K562 (cell line): ENCODE data around the gene BAIAP2L2. TPM values are rescaled to one million over a fixed set of nuclear protein-coding genes. Genes with fewer than 3 reads are reported as not detected.

ENCODE experiments used
- ATAC-seq: fragments of 200-7000 bp; cut with Tn5 transposase; 3 replicates; pipeline ENCODE4 v1.9.1; 2020; ENCODE audit warnings: moderate library complexity
- BruUV-seq: library from RNA; stranded (reverse); fragments of 400-500 nt; replicated peaks from 2 replicates; lab custom pipeline; 2021; lab: Mats Ljungman, UMichigan
- CTCF ChIA-PET: fragments of 300-600 bp; formaldehyde crosslinking; extraction: SDS; loops from one replicate; lab custom pipeline; 2021; ENCODE audit warnings: low intra/inter-chr PET ratio; lab: Yijun Ruan, JAX
- POLR2A ChIA-PET: fragments of 300-600, 350-650 bp; sonication (Branson Sonifier 250); formaldehyde crosslinking; extraction: SDS; loops from one replicate; lab custom pipeline; 2021; ENCODE audit warnings: antibody characterized with exemption, inconsistent platforms; lab: Yijun Ruan, JAX
- DNase-seq, 4 experiments: peaks; one replicate each; pipeline versions ENCODE4 v3.0.0 to v3.0.0-alpha.2; 2011 to 2018; ENCODE audit warnings: low spot score in 3 of 4, mixed read lengths in 3 of 4; ENCODE audit errors: extremely low read depth in 1 of 4
- FAIRE-seq: peaks from 2 replicates; lab custom pipeline; 2011; peaks lifted over from hg19 to GRCh38; lab: Jason Lieb, UNC
- H2AFZ ChIP-seq: 2 replicates; pipeline ENCODE4 v1.6.0; 2011; ENCODE audit warnings: low read depth, low read length, control low read depth, inconsistent platforms
- H3K27ac ChIP-seq: fragments of 200-600 bp; 3 replicates; pipeline ENCODE4 v1.8.0; 2011; ENCODE audit warnings: low read depth, mild to moderate bottlenecking, control low read depth, inconsistent platforms, low read length, moderate library complexity, mixed read lengths; ENCODE audit errors: extremely low read depth
- H3K27me3 ChIP-seq, 2 experiments: fragments of 300-600 bp in 1 of 2; 2 replicates in 1 of 2; 3 replicates in 1 of 2; pipeline versions ENCODE4 v1.6.0 to v1.8.0; 2011; ENCODE audit warnings: inconsistent platforms in 2 of 2, low read length in 2 of 2, mild to moderate bottlenecking in 1 of 2, mixed read lengths in 1 of 2, moderate library complexity in 1 of 2; ENCODE audit not compliant: control insufficient read depth in 2 of 2, insufficient read depth in 2 of 2
- H3K36me3 ChIP-seq: fragments of 300-600 bp; 3 replicates; pipeline ENCODE4 v1.8.0; 2011; ENCODE audit warnings: mild to moderate bottlenecking, low read length, inconsistent platforms; ENCODE audit not compliant: control insufficient read depth, insufficient read depth
- H3K4me1 ChIP-seq, 2 experiments: fragments of 200-600 bp in 1 of 2; replicated peaks in 1 of 2; 2 replicates in 1 of 2; 3 replicates in 1 of 2; pipeline versions ENCODE4 v1.5.1 to v1.8.0; 2011; ENCODE audit warnings: inconsistent platforms in 2 of 2, low read length in 2 of 2, mild to moderate bottlenecking in 1 of 2, mixed read lengths in 1 of 2, moderate library complexity in 1 of 2; ENCODE audit not compliant: control insufficient read depth in 2 of 2, insufficient read depth in 2 of 2
- H3K4me2 ChIP-seq: 2 replicates; pipeline ENCODE4 v1.6.1; 2011; ENCODE audit warnings: low read length, control low read depth, inconsistent platforms, mixed read lengths; ENCODE audit not compliant: insufficient read depth
- H3K4me3 ChIP-seq: fragments of 200-600 bp; sonication (generic), shearing (Covaris generic); 2 replicates; pipeline ENCODE4 v1.5.1; 2016; ENCODE audit warnings: control low read depth, inconsistent platforms
- H3K79me2 ChIP-seq: fragments of 200-600 bp; 3 replicates; pipeline ENCODE4 v1.8.0; 2011; ENCODE audit warnings: low read length, inconsistent platforms; ENCODE audit not compliant: control insufficient read depth, insufficient read depth
- H3K9ac ChIP-seq, 2 experiments: 2 replicates each; pipeline versions ENCODE4 v1.6.0 to v1.6.1; 2011; ENCODE audit warnings: low read depth in 2 of 2, low read length in 2 of 2, control low read depth in 1 of 2, inconsistent platforms in 1 of 2, mild to moderate bottlenecking in 1 of 2, mixed read lengths in 1 of 2; ENCODE audit not compliant: insufficient read depth in 1 of 2
- H3K9me1 ChIP-seq: one replicate; pipeline ENCODE4 v1.6.0; 2011; ENCODE audit warnings: inconsistent platforms, mild to moderate bottlenecking, low read length, moderate library complexity; ENCODE audit not compliant: control insufficient read depth, insufficient read depth
- H3K9me3 ChIP-seq: replicated peaks from 2 replicates; pipeline ENCODE4 v1.5.1; 2011; ENCODE audit warnings: low read depth, low read length, inconsistent platforms; ENCODE audit not compliant: control insufficient read depth, insufficient read depth
- H4K20me1 ChIP-seq: replicated peaks from 2 replicates; pipeline ENCODE4 v1.6.1; 2011; ENCODE audit warnings: low read length, inconsistent platforms, mixed read lengths; ENCODE audit not compliant: control insufficient read depth, insufficient read depth
- EHMT2 ChIP-seq: fragments of 450-650 bp; IDR thresholded peaks from 2 replicates; pipeline ENCODE4 v1.6.1; 2018; ENCODE audit warnings: antibody characterized with exemption
- GABPA ChIP-seq: fragments of 200-800 bp; sonication (Bioruptor generic); conservative IDR thresholded peaks from 2 replicates; pipeline ENCODE4 v1.6.1; 2016; ENCODE audit warnings: low read depth, missing genetic modification characterization, missing compliant biosample characterization
- GABPB1 ChIP-seq: sonication (generic); formaldehyde crosslinking; IDR thresholded peaks from 2 replicates; pipeline ENCODE4 v1.8.0; 2022; ENCODE audit warnings: mild to moderate bottlenecking, missing genetic modification reagents
- NCOA2 ChIP-seq, 2 experiments: fragments of 450-650 bp; IDR thresholded peaks; 2 replicates each; pipeline ENCODE4 v1.6.1; 2018; ENCODE audit warnings: mild to moderate bottlenecking in 2 of 2, moderate library complexity in 1 of 2; ENCODE audit not compliant: partially characterized antibody in 2 of 2
- RUNX1 ChIP-seq: sonication (generic); IDR thresholded peaks from 2 replicates; pipeline ENCODE4 v1.6.1; 2016; ENCODE audit warnings: antibody characterized with exemption, low read depth
- ZNF143 ChIP-seq: sonication (generic); formaldehyde crosslinking; IDR thresholded peaks from 2 replicates; pipeline ENCODE4 v1.9.0; 2022; ENCODE audit warnings: mild to moderate bottlenecking, missing genetic modification reagents
- ZNF778 ChIP-seq: fragments of 450-650 bp; formaldehyde crosslinking; IDR thresholded peaks from 2 replicates; pipeline ENCODE4 v1.4.0; 2020; ENCODE audit warnings: mild to moderate bottlenecking, moderate library complexity
- WGBS: fragments of 100-300 bp; shearing (Covaris generic); methylation state at CpG from one replicate; pipeline ENCODE4 v1.1.6; 2016; ENCODE audit warnings: low coverage, mixed read lengths; ENCODE audit not compliant: insufficient coverage; ENCODE audit errors: missing lambda C conversion rate; 5-methylcytosine and 5-hydroxymethylcytosine counted together
- in situ Hi-C: fragments of 300-500 bp; cut with MboI; formaldehyde crosslinking; loops from 4 replicates; pipeline ENCODE4 v1.15.0; 2018; ENCODE audit warnings: inconsistent platforms, mixed read lengths
- intact Hi-C: fragments of 100-400 bp; cut with micrococcal nuclease; formaldehyde crosslinking; loops from 2 replicates; pipeline ENCODE4 v1.14.2; 2022
- polyA plus RNA-seq, 8 experiments: library from polyadenylated mRNA; depleted of rRNA in 4 of 8; stranded (reverse) in 5 of 8; unstranded in 3 of 8; fragments of >200 nt; fragmentation: Nextera tagmentation in 2 of 8; fragmentation: Illumina TruSeq in 1 of 8; extraction: Ambion mirVana in 2 of 8; extraction: Trizol in 1 of 8; gene quantifications; 2 replicates each; pipeline versions ENCODE4 v1.2.1 to v1.2.3, GENCODE V29; 2011 to 2014; ENCODE audit warnings: inconsistent platforms in 1 of 8, missing spikeins in 1 of 8
- total RNA-seq, 7 experiments: library from RNA; depleted of rRNA in 6 of 7; stranded (reverse); fragments of >200 nt in 6 of 7; fragmentation: Illumina TruSeq in 2 of 7; extraction: Trizol in 2 of 7; gene quantifications; 2 replicates each; pipeline versions ENCODE4 v1.2.1 to v1.2.3, GENCODE V29; 2011 to 2021; ENCODE audit warnings: low replicate concordance in 1 of 7
- TF ChIP-seq, protein P1 (sequence below), 2 experiments: fragments of 450-650 bp in 1 of 2; sonication (generic) in 1 of 2; formaldehyde crosslinking in 1 of 2; IDR thresholded peaks in 1 of 2; conservative IDR thresholded peaks in 1 of 2; 2 replicates each; pipeline versions ENCODE4 v1.6.1 to v1.8.1; 2016 to 2023; ENCODE audit warnings: mild to moderate bottlenecking in 2 of 2, moderate library complexity in 2 of 2, inconsistent platforms in 1 of 2, missing genetic modification reagents in 1 of 2
- TF ChIP-seq, protein P2 (sequence below), 2 experiments: fragments of 450-650 bp in 1 of 2; sonication (generic) in 1 of 2; formaldehyde crosslinking in 1 of 2; IDR thresholded peaks; 2 replicates each; pipeline versions ENCODE4 v1.7.1 to v1.9.0; 2016 to 2022; ENCODE audit warnings: inconsistent platforms in 1 of 2, mild to moderate bottlenecking in 1 of 2, missing genetic modification reagents in 1 of 2
- TF ChIP-seq, protein P3 (sequence below): sonication (generic); formaldehyde crosslinking; IDR thresholded peaks from 2 replicates; pipeline ENCODE4 v1.8.0; 2022; ENCODE audit warnings: mild to moderate bottlenecking, missing genetic modification reagents

The BAIAP2L2 gene
- total and polyA plus RNA-seq, 9 of the 15 experiments (the other 6 are each of a cell fraction or from before 2014, with no cell fraction given) = 0.04 to 0.22 (median 0.07) TPM; not detected in 4

DNA sequence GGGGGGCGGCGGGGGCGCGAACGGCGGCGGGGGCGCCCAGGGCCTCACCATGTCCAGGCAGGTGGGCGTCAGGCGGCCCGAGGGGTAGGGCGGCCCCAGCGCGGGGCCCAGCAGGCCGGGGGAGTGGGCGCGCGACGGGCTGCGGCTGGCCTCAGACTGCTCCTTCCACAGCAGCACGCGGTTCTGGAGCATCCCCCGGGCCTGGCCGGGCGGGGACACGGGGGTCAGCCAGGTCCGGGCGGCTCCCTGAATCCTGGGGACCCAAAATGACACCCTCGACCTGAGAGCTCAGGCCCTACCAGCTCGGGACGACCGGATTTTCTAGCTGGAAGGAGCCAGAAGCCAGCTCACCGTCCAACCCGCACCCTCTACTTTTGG lies 21.0 kb downstream of the BAIAP2L2 start:
- no peaks in the 10 kb centered on the region for H3K79me2 ChIP-seq
- FAIRE-seq (no peak), ATAC-seq (no peak)
- intact Hi-C loops = no loop called here
- no peak overlapping the region for H2AFZ ChIP-seq
- H3K4me3 ChIP-seq = no peak overlapping the region
- H3K27me3 ChIP-seq = peaks cover 0 to 21% of the 10 kb centered on the region in 2 experiments; a peak in 2 of 5 replicates
- no peak overlapping the region for H3K4me2 ChIP-seq
- H3K9me1 ChIP-seq = no peaks in the 10 kb centered on the region
- no peak overlapping the region for H3K9ac ChIP-seq
- WGBS = 41% methylated on average over 8 of the region's 34 CpGs
- POLR2A ChIA-PET = interaction anchor here (0.6 kb wide), 1 partner anchor 141 kb away, joined by 3 read pairs; no protein-coding TSS in a partner anchor
- TF ChIP-seq GABPA (tag) (no peak), EHMT2 (no peak), RUNX1 (no peak), NCOA2 (IDR thresholded peaks at IDR 0.05; ENCODE audit: partially characterized antibody in 2 of 2) (no peak), ZNF778 (CRISPR knock-in tag) (no peak), GABPB1 (CRISPR knock-in tag) (no peak), ZNF143 (CRISPR knock-in tag) (no peak)
- TF ChIP-seq, protein P1, sequence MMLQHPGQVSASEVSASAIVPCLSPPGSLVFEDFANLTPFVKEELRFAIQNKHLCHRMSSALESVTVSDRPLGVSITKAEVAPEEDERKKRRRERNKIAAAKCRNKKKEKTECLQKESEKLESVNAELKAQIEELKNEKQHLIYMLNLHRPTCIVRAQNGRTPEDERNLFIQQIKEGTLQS (IDR thresholded peaks at IDR 0.05) = no peak
- TF ChIP-seq, protein P1 (CRISPR knock-in tag; conservative IDR thresholded peaks at IDR 0.05) = no peak
- TF ChIP-seq, protein P2, sequence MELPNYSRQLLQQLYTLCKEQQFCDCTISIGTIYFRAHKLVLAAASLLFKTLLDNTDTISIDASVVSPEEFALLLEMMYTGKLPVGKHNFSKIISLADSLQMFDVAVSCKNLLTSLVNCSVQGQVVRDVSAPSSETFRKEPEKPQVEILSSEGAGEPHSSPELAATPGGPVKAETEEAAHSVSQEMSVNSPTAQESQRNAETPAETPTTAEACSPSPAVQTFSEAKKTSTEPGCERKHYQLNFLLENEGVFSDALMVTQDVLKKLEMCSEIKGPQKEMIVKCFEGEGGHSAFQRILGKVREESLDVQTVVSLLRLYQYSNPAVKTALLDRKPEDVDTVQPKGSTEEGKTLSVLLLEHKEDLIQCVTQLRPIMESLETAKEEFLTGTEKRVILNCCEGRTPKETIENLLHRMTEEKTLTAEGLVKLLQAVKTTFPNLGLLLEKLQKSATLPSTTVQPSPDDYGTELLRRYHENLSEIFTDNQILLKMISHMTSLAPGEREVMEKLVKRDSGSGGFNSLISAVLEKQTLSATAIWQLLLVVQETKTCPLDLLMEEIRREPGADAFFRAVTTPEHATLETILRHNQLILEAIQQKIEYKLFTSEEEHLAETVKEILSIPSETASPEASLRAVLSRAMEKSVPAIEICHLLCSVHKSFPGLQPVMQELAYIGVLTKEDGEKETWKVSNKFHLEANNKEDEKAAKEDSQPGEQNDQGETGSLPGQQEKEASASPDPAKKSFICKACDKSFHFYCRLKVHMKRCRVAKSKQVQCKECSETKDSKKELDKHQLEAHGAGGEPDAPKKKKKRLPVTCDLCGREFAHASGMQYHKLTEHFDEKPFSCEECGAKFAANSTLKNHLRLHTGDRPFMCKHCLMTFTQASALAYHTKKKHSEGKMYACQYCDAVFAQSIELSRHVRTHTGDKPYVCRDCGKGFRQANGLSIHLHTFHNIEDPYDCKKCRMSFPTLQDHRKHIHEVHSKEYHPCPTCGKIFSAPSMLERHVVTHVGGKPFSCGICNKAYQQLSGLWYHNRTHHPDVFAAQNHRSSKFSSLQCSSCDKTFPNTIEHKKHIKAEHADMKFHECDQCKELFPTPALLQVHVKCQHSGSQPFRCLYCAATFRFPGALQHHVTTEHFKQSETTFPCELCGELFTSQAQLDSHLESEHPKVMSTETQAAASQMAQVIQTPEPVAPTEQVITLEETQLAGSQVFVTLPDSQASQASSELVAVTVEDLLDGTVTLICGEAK (IDR thresholded peaks at IDR 0.05) = no peak
- TF ChIP-seq, protein P2 (CRISPR knock-in tag; IDR thresholded peaks at IDR 0.05) = no peak
- TF ChIP-seq, protein P3, sequence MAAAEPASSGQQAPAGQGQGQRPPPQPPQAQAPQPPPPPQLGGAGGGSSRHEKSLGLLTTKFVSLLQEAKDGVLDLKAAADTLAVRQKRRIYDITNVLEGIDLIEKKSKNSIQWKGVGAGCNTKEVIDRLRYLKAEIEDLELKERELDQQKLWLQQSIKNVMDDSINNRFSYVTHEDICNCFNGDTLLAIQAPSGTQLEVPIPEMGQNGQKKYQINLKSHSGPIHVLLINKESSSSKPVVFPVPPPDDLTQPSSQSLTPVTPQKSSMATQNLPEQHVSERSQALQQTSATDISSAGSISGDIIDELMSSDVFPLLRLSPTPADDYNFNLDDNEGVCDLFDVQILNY (CRISPR knock-in tag) = no peak
- TF ChIP-seq, all 486 proteins: peak for 0
- no peaks in the 10 kb centered on the region for H4K20me1 ChIP-seq
- H3K27ac ChIP-seq = no peak overlapping the region
- in situ Hi-C loops = no loop called here
- H3K4me1 ChIP-seq = peaks cover 0 to 23% of the 10 kb centered on the region in 2 experiments; a peak in 2 of 5 replicates
- H3K9me3 ChIP-seq = no peaks in the 10 kb centered on the region
- no TSS peak for BruUV-seq
- no peaks in the 10 kb centered on the region for H3K36me3 ChIP-seq
- CTCF ChIA-PET = no interaction called here
- no peak for DNase-seq
